Urothelium cell line (cell line): ENCODE results near the gene COL25A1.
"Not testable (repeated sequence)": the region's sequence is repeated elsewhere in the genome, so short reads cannot be mapped to it uniquely, and the experiment has no call there.

ENCODE experiments used
- DNase-seq: peaks from one replicate; pipeline ENCODE4 v3.0.0; 2011; ENCODE audit warnings: low spot score, mixed read lengths
- FAIRE-seq: peaks from 2 replicates; lab custom pipeline; 2011; peaks lifted over from hg19 to GRCh38; lab: Jason Lieb, UNC

Gene COL25A1

GRCh38 chr4:108887034-108887433 is 415.4 kb downstream of the COL25A1 start:
- no peak for FAIRE-seq
- no peak for DNase-seq

- no peak for FAIRE-seq
- DNase-seq, result no peak
Observed at GRCh38 chr4:108885211-108885610, 417.2 kb downstream of the COL25A1 start.

- FAIRE-seq (no peak), DNase-seq (no peak)
Observed at GRCh38 chr4:108884596-108884995, 417.9 kb downstream of the COL25A1 start.

DNA sequence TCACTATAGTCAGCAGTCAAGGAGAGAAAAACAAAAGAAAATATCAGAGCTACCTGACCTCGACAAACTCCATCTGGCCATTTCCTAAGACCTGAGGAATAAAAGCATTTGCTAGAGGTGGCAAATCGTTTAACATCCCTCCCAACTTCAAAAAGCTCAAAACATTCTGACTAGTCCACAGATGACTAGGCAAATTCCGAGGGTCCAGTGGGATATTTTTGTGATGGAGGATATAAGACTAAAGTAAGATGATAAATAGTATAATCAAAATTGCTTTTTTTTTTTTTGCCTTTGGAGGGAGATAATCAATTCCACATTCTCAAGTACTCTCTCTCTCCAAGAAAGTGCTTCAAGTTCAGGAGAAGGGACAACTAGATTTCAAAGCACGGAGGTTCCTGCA is 420.5 kb downstream of the COL25A1 start:
- DNase-seq (no peak), FAIRE-seq (no peak)

DNA sequence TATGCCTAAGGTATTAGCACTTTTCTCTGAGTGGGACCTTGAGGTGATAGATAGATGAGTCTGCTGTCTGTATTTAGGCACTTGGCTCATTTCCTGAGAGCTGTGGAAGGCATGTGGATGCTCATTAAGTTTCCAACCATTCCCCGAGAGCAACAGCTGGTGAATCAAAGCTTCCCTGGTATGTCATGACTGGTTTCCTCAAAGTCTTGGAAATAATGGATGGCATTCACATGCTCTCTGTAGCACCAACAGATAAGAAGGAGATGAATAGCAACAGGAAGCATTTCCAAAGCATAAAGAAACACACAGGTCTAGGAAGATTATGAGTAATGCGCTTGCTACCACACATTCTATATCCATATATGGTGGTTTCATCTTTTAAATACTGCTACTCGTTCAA is 421.3 kb downstream of the COL25A1 start:
- no peak for DNase-seq
- no peak for FAIRE-seq

GRCh38 chr4:108878806-108879205 is 423.7 kb downstream of the COL25A1 start:
- no peak for DNase-seq
- FAIRE-seq, result no peak

- FAIRE-seq (no peak), DNase-seq (peak; percentile 21)
Observed at GRCh38 chr4:108877821-108878220, 424.6 kb downstream of the COL25A1 start.

DNA sequence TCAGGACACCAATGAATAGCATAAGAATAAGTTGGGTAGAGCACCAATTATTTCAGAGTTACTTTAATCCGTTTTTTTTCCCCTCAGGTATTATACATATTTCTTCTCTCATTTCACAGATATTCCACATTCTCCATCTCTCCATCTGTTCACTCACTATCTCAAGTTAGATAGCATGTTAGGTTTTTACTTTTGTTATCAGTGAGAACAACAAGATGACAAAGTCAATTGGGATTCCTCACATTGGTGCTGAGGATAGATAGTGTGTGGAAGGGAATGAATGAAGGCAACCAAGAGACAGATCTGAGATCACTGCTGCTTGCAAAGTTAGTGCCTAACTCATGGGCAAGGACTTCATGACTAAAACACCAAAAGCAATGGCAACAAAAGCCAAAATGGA is 427.7 kb downstream of the COL25A1 start:
- FAIRE-seq, result no peak
- no peak for DNase-seq

- FAIRE-seq, DNase-seq: not testable (repeated sequence)
Observed at GRCh38 chr4:108869970-108870369, 432.5 kb downstream of the COL25A1 start.

DNA sequence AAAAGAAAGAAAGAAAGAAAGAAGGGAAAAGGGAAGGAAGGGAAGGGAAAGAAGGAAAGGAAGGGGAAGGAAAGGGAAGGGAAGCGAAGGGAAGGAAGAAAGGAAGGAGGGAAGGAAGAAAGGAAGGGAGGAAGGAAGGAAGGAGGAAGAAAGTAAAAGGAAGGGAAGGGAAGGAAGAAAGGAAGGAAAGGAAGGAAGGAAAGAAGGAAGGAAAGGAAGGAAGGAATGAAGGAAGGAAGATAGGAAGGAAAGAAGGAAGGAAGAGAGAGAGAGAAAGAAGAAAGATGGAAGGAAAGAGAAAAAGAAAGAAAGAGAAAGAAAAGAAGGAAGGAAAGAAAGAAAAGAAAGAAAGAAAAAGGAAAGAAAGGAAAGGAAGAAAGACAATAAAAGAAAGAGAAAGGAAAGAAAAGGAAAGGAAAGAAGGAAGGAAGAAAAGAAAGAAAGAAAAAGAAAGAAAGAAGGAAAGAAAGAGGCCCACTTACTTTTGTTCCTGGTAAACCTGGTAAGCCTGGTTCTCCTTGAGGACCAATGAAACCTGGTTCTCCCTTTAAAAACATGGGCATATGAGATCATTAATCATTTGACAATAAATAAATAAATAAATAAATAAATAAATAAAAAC is 433.7 kb downstream of the COL25A1 start:
- DNase-seq (no peak), FAIRE-seq (no peak)

- no peak for DNase-seq
- no peak for FAIRE-seq
Observed at GRCh38 chr4:108867476-108867875, 435.0 kb downstream of the COL25A1 start.

DNA sequence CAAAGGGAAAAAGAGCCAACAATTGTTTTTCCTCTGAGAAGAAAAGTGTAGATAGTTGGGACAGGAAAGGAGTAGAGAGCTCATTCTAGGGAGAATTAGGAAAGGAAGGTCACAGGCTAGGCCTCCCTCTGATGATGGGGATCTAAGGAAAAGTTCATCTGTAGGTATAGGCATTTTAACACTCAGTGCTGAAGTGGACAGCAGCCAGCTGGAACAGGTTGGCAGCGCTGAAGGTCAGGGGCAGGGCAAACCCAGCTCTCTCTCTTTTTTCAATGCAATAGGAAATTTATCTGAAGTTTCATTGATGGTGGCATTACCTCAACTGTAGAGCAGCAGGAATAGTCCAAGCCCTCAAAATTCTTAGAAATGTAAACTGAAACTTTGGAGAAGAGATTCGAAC is 441.1 kb downstream of the COL25A1 start:
- peak; percentile 37 for DNase-seq

DNA sequence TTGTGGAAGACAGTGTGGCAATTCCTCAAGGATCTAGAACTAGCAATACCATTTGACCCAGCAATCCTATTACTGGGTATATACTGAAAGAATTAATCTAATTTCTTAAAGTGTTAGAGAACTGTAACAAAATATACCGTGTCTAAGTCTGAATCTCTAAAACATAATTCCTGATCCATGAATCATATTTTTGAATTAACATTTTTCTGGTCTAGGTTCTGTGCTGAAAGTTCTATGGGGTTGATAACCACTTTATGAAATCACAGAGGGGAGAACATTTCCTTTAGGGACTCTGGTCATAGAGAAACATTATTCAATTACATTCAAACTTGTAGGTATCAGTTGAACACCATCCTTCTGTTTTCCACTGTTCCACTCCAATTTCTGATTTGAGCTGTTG is 447.7 kb downstream of the COL25A1 start:
- DNase-seq (no peak), FAIRE-seq (no peak)

More for the DNA sequence above, 441.1 kb downstream of the COL25A1 start:
- no peak for FAIRE-seq

DNA sequence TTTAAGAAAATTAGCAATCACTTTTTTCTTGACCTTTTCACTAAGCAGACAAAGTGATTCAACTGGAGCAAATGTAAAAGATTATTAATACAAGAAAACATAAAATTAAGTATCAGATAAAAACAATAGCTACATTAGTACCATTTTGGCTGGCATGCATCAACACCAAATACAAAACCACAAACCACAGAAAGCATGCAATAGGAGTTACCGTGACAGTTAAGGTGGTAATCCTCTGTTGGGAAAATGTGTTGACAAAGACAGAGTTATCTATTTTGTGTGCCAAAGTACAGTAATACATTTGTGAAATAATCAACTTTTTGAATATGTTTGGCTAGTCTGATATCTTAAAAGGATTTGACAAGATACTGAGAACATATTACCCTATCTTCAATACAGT is 449.8 kb downstream of the COL25A1 start:
- no peak for FAIRE-seq
- no peak for DNase-seq

GRCh38 chr4:108851366-108851765 is 451.1 kb downstream of the COL25A1 start:
- DNase-seq (no peak), FAIRE-seq (no peak)

DNA sequence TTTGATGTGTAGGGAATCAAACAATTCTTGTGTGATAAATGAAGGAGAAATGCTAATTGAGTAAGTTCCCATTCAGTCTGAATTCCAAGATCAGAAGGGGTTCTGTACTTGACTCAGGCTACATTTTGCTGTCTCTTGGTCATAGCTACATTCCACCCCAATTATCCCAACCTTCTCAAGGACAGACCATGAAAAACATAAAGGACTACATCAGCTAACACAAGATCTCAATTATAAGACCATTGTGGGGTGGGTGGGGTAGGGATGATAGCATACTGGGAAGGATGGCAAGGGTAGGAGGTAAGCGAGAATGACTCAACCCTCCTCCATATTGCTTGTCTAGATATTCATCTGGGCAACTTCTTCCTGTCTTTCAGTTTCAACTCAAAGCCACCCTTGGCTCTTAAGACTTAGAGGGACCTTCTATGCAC is 452.2 kb downstream of the COL25A1 start:
- no peak for DNase-seq
- FAIRE-seq, result no peak

DNA sequence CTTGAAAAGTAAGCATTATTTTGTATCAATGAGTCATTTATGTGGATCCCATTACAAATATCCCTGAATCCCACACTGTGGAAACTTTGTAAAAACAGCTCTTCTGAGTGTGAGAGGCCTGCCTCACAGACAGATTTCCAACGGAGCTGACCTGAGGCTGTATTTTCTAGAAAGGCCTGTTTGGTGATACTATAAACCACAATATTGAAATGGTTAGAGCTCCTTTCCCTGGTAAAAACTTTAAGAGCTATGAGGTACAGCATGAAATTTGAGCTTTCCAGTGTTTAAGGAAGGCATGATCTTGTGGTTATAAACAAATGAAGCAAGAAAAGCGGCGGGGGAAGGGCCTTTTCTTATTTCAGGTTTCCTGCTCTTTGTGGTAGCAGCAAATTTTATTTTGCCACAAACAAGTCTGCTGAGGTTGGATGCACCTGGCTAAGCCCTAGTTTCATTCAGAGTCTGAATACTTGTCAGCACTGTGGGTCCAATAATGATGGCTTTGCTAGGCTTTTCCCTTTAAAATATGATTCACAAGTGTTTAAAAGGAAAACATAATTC is 452.8 kb downstream of the COL25A1 start:
- FAIRE-seq (no peak), DNase-seq (peak; percentile 31)

- no peak for DNase-seq
- no peak for FAIRE-seq
Observed at GRCh38 chr4:108846568-108846967, 455.9 kb downstream of the COL25A1 start.

DNA sequence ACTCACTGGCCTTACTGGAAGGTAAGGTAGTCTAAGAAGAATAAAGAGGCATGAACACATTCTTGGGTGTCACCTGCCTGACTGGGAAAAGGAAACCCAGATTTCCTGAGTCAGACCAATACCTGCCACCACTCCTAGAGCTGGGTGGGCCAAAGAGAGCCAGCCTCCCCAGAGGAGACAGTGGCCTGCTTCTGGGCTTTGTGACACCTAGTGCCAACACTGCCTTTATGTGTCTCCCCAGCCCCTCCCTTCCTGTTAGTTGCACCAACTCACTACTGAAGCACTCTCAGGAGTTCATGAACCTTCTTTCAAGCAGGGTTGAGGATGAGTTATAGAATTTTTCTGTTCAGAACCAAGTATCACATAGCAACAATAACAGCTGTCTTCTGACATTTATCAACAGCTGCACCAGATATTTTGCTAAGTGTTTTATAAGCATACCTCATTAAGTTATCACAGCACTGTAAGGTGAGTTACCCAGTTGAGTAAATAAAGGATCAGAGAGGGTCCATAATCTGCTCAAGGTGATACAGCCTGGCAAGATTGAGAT is 462.0 kb downstream of the COL25A1 start:
- DNase-seq (no peak), FAIRE-seq (no peak)

- DNase-seq (no peak), FAIRE-seq (no peak)
Observed at GRCh38 chr4:108839333-108839732, 463.1 kb downstream of the COL25A1 start.

DNA sequence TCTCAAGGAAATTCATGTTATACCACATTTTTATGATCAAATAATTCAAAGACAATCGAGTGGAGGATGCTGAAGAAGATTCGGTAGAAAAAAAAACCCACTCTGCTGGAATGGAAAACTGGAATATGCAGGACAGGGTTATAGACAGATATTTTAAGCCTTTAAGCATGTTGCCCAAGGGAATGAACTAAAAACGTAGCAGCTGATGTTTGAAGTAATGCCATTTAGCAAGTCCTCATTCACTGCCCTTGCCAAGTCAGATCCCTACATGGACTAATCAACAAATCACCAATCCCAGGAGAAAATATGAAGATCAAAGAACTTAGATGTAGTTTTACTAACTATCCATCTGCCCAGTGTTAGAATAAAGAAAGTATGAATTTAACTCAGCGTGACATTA is 464.0 kb downstream of the COL25A1 start:
- FAIRE-seq (no peak), DNase-seq (no peak)

DNA sequence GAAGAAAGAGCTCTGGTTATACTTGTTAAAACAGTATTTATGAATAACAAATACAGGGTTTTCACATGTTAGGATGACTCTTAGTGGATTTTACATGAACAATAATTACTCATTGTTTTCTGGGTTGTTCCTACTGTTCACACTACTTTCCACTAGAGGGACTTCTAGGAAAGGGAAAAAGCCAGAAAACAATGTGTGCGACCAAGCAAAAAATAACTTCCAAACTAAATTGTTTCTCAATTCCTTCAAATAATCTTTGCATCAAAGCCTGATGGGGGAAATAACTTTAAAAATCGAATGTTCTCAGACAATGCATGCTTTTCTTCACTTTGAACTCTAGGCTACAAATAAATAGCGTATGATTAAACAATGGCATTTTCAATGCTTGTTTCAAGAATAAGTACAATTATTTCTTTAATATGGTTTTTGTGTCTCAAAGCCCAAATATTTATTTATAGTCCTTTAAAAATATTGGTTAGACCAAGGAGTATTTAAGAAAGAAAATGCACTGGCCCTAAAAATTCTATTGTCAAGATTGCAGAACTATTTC is 467.5 kb downstream of the COL25A1 start:
- FAIRE-seq, result no peak
- DNase-seq, result peak; percentile 25
